Fibroblast of lung (primary cell): Measurements from ENCODE around the gene TNFAIP8L1. TPM values are rescaled to one million over a fixed set of nuclear protein-coding genes. Genes with fewer than 3 reads are reported as not detected.

ENCODE experiments used
- DNase-seq, 2 donors: peaks; one replicate each; pipeline versions ENCODE4 v3.0.0 to v3.0.0-alpha.2; 2010; ENCODE audit warnings: low read depth in 2 of 2
- H2AFZ ChIP-seq: 2 replicates; pipeline ENCODE4 v1.5.1; 2012; ENCODE audit warnings: low read length, control low read depth, inconsistent platforms
- H3K27ac ChIP-seq: 2 replicates; pipeline ENCODE4 v1.5.1; 2011; ENCODE audit warnings: low read length, control low read depth; ENCODE audit not compliant: insufficient read depth
- H3K27me3 ChIP-seq: 2 replicates; pipeline ENCODE4 v1.5.1; 2011; ENCODE audit warnings: mild to moderate bottlenecking, low read length; ENCODE audit not compliant: control insufficient read depth, insufficient read depth
- H3K36me3 ChIP-seq: 2 replicates; pipeline ENCODE4 v1.5.1; 2011; ENCODE audit warnings: low read length; ENCODE audit not compliant: control insufficient read depth, insufficient read depth
- H3K4me1 ChIP-seq: 2 replicates; pipeline ENCODE4 v1.5.1; 2011; ENCODE audit warnings: low read length; ENCODE audit not compliant: control insufficient read depth, insufficient read depth; ENCODE audit errors: extremely low read depth
- H3K4me2 ChIP-seq: 2 replicates; pipeline ENCODE4 v1.5.1; 2011; ENCODE audit warnings: low read length, control low read depth; ENCODE audit not compliant: insufficient read depth; ENCODE audit errors: extremely low read depth
- H3K4me3 ChIP-seq, 4 experiments: fragments of 200-600 bp in 1 of 4; sonication (generic) in 1 of 4; replicated peaks in 1 of 4; 2 replicates each; pipeline ENCODE4 v1.5.1; 2011 to 2016; ENCODE audit warnings: low read length in 4 of 4, low read depth in 3 of 4, mild to moderate bottlenecking in 3 of 4, control low read depth in 2 of 4, inconsistent platforms in 1 of 4, mixed read lengths in 1 of 4; ENCODE audit not compliant: insufficient read depth in 1 of 4; ENCODE audit errors: control extremely low read depth in 1 of 4
- H3K79me2 ChIP-seq: 2 replicates; pipeline ENCODE4 v1.5.1; 2012; ENCODE audit warnings: mild to moderate bottlenecking, low read length, inconsistent platforms; ENCODE audit not compliant: control insufficient read depth, insufficient read depth
- H3K9ac ChIP-seq: 2 replicates; pipeline ENCODE4 v1.5.1; 2011; ENCODE audit warnings: mild to moderate bottlenecking, low read length, control low read depth; ENCODE audit not compliant: insufficient read depth
- H3K9me3 ChIP-seq: 2 replicates; pipeline ENCODE4 v1.5.1; 2012; ENCODE audit warnings: low read depth, low read length; ENCODE audit not compliant: control insufficient read depth, insufficient read depth
- H4K20me1 ChIP-seq: 2 replicates; pipeline ENCODE4 v1.5.1; 2011; ENCODE audit warnings: low read length; ENCODE audit not compliant: control insufficient read depth, insufficient read depth; ENCODE audit errors: extremely low read depth
- CTCF ChIP-seq, 2 donors: IDR thresholded peaks in 1 of 2; conservative IDR thresholded peaks in 1 of 2; 1 replicate in 1 of 2; 2 replicates in 1 of 2; pipeline ENCODE4 v1.5.1; 2011 to 2012; ENCODE audit warnings: low read length in 2 of 2, control low read depth in 1 of 2, inconsistent platforms in 1 of 2, low read depth in 1 of 2, mild to moderate bottlenecking in 1 of 2
- EZH2 ChIP-seq: IDR thresholded peaks from 2 replicates; pipeline ENCODE4 v1.5.1; 2012; ENCODE audit warnings: low read length, control low read depth, mild to moderate bottlenecking; ENCODE audit errors: missing control alignments
- polyA plus RNA-seq, 2 donors: library from polyadenylated mRNA; depleted of rRNA in 1 of 2; stranded (reverse) in 1 of 2; unstranded in 1 of 2; fragments of >200 nt; gene quantifications; 2 replicates each; pipeline ENCODE4 v1.2.1, GENCODE V29; 2011 to 2012; ENCODE audit warnings: missing spikeins in 1 of 2
- total RNA-seq: library from RNA; depleted of rRNA; stranded (reverse); fragments of >200 nt; gene quantifications from 2 replicates; pipeline ENCODE4 v1.2.1, GENCODE V29; 2014

TNFAIP8L1 gene
- total and polyA plus RNA-seq, 2 donors (not counting 1 experiment from before 2014, with no cell fraction given): 2.3 to 4.0 TPM

- no peak overlapping the region for H3K4me3 ChIP-seq
- no peaks in the 10 kb centered on the region for H3K9me3 ChIP-seq
- no peak overlapping the region for H2AFZ ChIP-seq
- peak; percentile 4 to 14 for TF ChIP-seq CTCF (conservative IDR thresholded peaks at IDR 0.05 in 1 of 2, IDR thresholded peaks at IDR 0.05 in 1 of 2; ENCODE audit: low read depth in 1 of 2, low read length in 2 of 2)
- TF ChIP-seq EZH2: no peak
- no peaks in the 10 kb centered on the region for H3K36me3 ChIP-seq
- no peaks in the 10 kb centered on the region for H3K79me2 ChIP-seq
- no peak overlapping the region for H3K4me2 ChIP-seq
- no peak overlapping the region for H3K9ac ChIP-seq
- DNase-seq: no peak
- peaks cover 5% of the 10 kb centered on the region for H3K27me3 ChIP-seq
- H3K4me1 ChIP-seq: no peaks in the 10 kb centered on the region
- H4K20me1 ChIP-seq: no peaks in the 10 kb centered on the region
- H3K27ac ChIP-seq: no peak overlapping the region
Measured at GRCh38 chr19:4622695-4623421, 16.5 kb upstream of the TNFAIP8L1 start.

- Histone ChIP-seq H4K20me1 (no peaks in the 10 kb centered on the region), H3K27me3 (peaks cover 3% of the 10 kb centered on the region), H3K4me2 (no peak overlapping the region), H2AFZ (no peak overlapping the region), H3K4me1 (no peaks in the 10 kb centered on the region), H3K9ac (no peak overlapping the region), H3K79me2 (no peaks in the 10 kb centered on the region), H3K27ac (no peak overlapping the region), H3K9me3 (no peaks in the 10 kb centered on the region), H3K4me3 (no peak overlapping the region), H3K36me3 (no peaks in the 10 kb centered on the region)
- DNase-seq: no peak
- TF ChIP-seq EZH2 (no peak), CTCF (conservative IDR thresholded peaks at IDR 0.05 in 1 of 2, IDR thresholded peaks at IDR 0.05 in 1 of 2; ENCODE audit: low read depth in 1 of 2, low read length in 2 of 2) (no peak)
Measured at GRCh38 chr19:4624301-4624700, 15.0 kb upstream of the TNFAIP8L1 start.

- DNase-seq: peak in 1 of 2 donors; percentile 17
- H3K4me2 ChIP-seq: no peak overlapping the region
- TF ChIP-seq EZH2: no peak
- TF ChIP-seq CTCF (conservative IDR thresholded peaks at IDR 0.05 in 1 of 2, IDR thresholded peaks at IDR 0.05 in 1 of 2; ENCODE audit: low read depth in 1 of 2, low read length in 2 of 2): peak in 1 of 2 donors; percentile 42
Measured at GRCh38 chr19:4624733-4625362, 14.5 kb upstream of the TNFAIP8L1 start.

More at GRCh38 chr19:4624733-4625362, 14.5 kb upstream of the TNFAIP8L1 start:
- H3K36me3 ChIP-seq: no peaks in the 10 kb centered on the region
- H4K20me1 ChIP-seq: no peaks in the 10 kb centered on the region
- H3K79me2 ChIP-seq: no peaks in the 10 kb centered on the region
- H2AFZ ChIP-seq: no peak overlapping the region
- H3K27me3 ChIP-seq: peaks cover 3% of the 10 kb centered on the region
- no peak overlapping the region for H3K9ac ChIP-seq
- no peaks in the 10 kb centered on the region for H3K9me3 ChIP-seq
- no peak overlapping the region for H3K27ac ChIP-seq
- no peak overlapping the region for H3K4me3 ChIP-seq
- no peaks in the 10 kb centered on the region for H3K4me1 ChIP-seq
